KMS-11 (cell line): ENCODE measurements around the gene FOXL2.

Experiments
- H2AFZ ChIP-seq: fragments of 200-600 bp; sonication (generic); 2 replicates; pipeline ENCODE4 v1.6.1; 2016; ENCODE audit warnings: antibody characterized with exemption, mixed run types, low read depth
- H3K27ac ChIP-seq: fragments of 200-600 bp; sonication (generic); 2 replicates; pipeline ENCODE4 v1.6.1; 2016; ENCODE audit warnings: mild to moderate bottlenecking, mixed run types
- H3K27me3 ChIP-seq: fragments of 200-600 bp; sonication (generic); 2 replicates; pipeline ENCODE4 v1.6.1; 2017; ENCODE audit warnings: mild to moderate bottlenecking, low read depth, mixed run types, moderate library complexity; ENCODE audit not compliant: insufficient read depth
- H3K36me3 ChIP-seq: fragments of 200-600 bp; sonication (generic); 2 replicates; pipeline ENCODE4 v1.6.1; 2017; ENCODE audit warnings: mild to moderate bottlenecking, mixed run types; ENCODE audit not compliant: insufficient read depth
- H3K4me1 ChIP-seq: fragments of 200-600 bp; sonication (generic); 2 replicates; pipeline ENCODE4 v1.6.1; 2016; ENCODE audit warnings: mild to moderate bottlenecking, low read depth, mixed run types; ENCODE audit not compliant: poor library complexity, severe bottlenecking
- H3K4me2 ChIP-seq: fragments of 200-600 bp; sonication (generic); 2 replicates; pipeline ENCODE4 v1.7.0; 2016; ENCODE audit warnings: mild to moderate bottlenecking, mixed run types
- H3K4me3 ChIP-seq: fragments of 200-600 bp; sonication (generic); IDR thresholded peaks from 2 replicates; pipeline ENCODE4 v1.6.1; 2017; ENCODE audit warnings: low read depth, low read length, mixed read lengths; ENCODE audit not compliant: insufficient read depth
- H3K79me2 ChIP-seq: fragments of 200-600 bp; sonication (generic); 2 replicates; pipeline ENCODE4 v1.6.1; 2016; ENCODE audit warnings: low read depth, mixed run types; ENCODE audit not compliant: insufficient read depth
- H3K9ac ChIP-seq: fragments of 200-600 bp; sonication (generic); 2 replicates; pipeline ENCODE4 v1.6.1; 2016; ENCODE audit warnings: mild to moderate bottlenecking, mixed run types
- H4K20me1 ChIP-seq: fragments of 200-600 bp; sonication (generic); 2 replicates; pipeline ENCODE4 v1.6.1; 2016; ENCODE audit warnings: mild to moderate bottlenecking, mixed run types; ENCODE audit not compliant: insufficient read depth
- TF ChIP-seq, protein P1 (sequence below): fragments of 200-600 bp; sonication (generic); conservative IDR thresholded peaks from 2 replicates; pipeline ENCODE4 v1.6.1; 2017; ENCODE audit warnings: low read depth, mild to moderate bottlenecking, antibody characterized with exemption, low read length, moderate library complexity, mixed read lengths

FOXL2 gene

DNA sequence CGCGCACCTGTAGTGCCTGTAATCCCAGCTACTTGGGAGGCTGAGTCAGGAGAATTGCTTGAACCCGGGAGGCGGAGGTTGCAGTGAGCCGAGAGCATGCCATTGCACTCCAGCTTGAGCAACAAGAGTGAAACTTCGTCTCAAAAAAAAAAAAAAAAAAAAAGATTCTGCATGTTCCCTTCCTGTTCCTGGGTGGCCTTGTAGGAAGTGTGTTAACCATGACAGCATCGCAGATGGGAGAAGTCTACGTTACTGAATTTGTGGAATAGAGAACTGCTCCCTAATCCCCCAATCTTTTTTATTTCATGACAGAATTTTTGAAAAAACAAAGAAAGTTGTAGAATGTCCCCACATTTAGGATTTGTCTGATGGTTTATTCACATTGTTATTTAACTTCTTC lies 45.4 kb downstream of the FOXL2 start:
- Histone ChIP-seq H3K9ac (no peak overlapping the region), H4K20me1 (no peaks in the 10 kb centered on the region), H3K27me3 (no peaks in the 10 kb centered on the region), H3K4me2 (no peak overlapping the region), H3K79me2 (no peaks in the 10 kb centered on the region), H3K4me3 (no peak overlapping the region), H2AFZ (no peak overlapping the region), H3K36me3 (no peaks in the 10 kb centered on the region), H3K4me1 (no peaks in the 10 kb centered on the region), H3K27ac (no peak overlapping the region)
- TF ChIP-seq, protein P1, sequence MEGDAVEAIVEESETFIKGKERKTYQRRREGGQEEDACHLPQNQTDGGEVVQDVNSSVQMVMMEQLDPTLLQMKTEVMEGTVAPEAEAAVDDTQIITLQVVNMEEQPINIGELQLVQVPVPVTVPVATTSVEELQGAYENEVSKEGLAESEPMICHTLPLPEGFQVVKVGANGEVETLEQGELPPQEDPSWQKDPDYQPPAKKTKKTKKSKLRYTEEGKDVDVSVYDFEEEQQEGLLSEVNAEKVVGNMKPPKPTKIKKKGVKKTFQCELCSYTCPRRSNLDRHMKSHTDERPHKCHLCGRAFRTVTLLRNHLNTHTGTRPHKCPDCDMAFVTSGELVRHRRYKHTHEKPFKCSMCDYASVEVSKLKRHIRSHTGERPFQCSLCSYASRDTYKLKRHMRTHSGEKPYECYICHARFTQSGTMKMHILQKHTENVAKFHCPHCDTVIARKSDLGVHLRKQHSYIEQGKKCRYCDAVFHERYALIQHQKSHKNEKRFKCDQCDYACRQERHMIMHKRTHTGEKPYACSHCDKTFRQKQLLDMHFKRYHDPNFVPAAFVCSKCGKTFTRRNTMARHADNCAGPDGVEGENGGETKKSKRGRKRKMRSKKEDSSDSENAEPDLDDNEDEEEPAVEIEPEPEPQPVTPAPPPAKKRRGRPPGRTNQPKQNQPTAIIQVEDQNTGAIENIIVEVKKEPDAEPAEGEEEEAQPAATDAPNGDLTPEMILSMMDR, result no peak

DNA sequence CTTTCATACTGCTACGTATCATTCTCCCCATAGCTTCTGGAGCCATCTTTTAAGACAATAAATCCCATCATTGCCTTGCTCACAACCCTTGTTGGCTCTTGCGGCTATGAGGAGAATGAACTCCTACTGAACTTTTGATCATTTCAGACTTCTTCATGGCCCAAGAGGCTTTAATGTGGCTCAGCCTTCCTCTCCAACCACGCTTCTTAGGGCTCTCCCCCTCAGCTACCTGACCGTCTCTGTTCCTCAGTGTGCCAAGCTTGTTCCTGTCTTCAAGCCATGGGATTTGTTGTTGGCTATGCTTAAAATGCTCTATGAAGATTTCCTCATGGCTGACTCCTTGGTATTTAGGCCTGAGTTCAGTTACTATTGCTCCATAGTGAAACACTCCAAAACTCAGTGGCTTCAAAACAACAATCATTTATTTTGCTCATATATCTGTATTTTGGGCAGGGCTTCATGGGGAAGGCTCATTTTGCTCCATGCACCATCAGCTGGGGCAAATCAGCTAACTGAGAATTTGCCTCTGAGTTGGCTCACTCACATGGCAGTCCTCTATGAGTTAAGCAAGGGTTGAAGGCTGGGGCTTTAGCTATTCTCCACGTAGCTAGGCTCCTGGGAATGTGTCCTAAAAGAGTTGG lies 47.5 kb downstream of the FOXL2 start:
- no peak overlapping the region for H2AFZ ChIP-seq
- H3K27me3 ChIP-seq, result no peaks in the 10 kb centered on the region
- TF ChIP-seq, protein P1, result no peak
- H3K36me3 ChIP-seq, result no peaks in the 10 kb centered on the region
- no peak overlapping the region for H3K4me3 ChIP-seq
- H3K9ac ChIP-seq, result no peak overlapping the region
- no peak overlapping the region for H3K27ac ChIP-seq
- H3K4me1 ChIP-seq, result no peaks in the 10 kb centered on the region
- no peaks in the 10 kb centered on the region for H4K20me1 ChIP-seq
- H3K79me2 ChIP-seq, result no peaks in the 10 kb centered on the region
- H3K4me2 ChIP-seq, result no peak overlapping the region

DNA sequence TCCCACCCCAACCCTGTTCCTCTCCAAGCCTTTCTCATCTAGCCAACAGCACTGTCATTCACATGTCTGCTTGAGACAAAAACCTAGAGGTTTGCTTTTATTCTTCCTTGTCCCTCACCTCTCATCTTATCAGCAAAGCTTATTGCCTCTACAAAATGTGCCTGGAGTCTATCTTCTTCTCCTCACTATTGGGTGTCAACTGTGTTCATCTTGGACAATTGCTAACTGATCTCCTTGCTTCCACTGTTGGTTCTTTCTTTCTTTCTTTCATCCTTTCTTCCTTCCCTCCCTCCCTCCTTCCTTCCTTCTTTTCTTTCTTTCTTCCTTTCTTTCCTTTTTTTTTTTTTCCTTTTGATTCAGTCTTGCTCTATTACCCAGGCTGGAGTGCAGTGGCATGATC lies 48.2 kb downstream of the FOXL2 start:
- H2AFZ ChIP-seq, result no peak overlapping the region
- H3K4me2 ChIP-seq, result no peak overlapping the region
- no peaks in the 10 kb centered on the region for H3K79me2 ChIP-seq
- TF ChIP-seq, protein P1, result no peak
- H4K20me1 ChIP-seq, result no peaks in the 10 kb centered on the region
- no peak overlapping the region for H3K9ac ChIP-seq
- H3K36me3 ChIP-seq, result no peaks in the 10 kb centered on the region
- H3K27ac ChIP-seq, result no peak overlapping the region
- H3K4me3 ChIP-seq, result no peak overlapping the region
- no peaks in the 10 kb centered on the region for H3K27me3 ChIP-seq
- no peaks in the 10 kb centered on the region for H3K4me1 ChIP-seq

DNA sequence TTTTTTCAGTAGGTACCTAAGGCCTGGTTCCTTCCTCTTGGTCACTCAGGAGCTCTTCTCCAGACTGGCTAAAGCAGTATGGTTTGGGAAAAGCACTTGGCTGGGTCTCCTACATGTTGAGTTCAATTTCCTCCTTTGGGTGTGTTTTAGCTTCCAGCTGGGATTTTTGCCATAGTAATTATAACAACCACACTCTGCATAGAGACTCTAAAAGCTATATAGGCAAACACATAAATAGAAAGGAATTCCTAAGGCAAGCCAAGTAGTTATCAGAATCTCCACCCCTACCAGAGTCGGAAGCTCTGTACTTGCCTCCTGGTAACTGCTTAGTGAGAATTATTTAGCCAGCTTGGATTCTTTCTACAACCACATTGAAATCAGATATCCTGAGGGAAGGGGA lies 48.6 kb downstream of the FOXL2 start:
- H3K4me2 ChIP-seq, result no peak overlapping the region
- no peak overlapping the region for H3K27ac ChIP-seq
- H3K27me3 ChIP-seq, result no peaks in the 10 kb centered on the region
- no peaks in the 10 kb centered on the region for H3K36me3 ChIP-seq
- TF ChIP-seq, protein P1, result no peak
- peaks cover 4% of the 10 kb centered on the region for H3K4me1 ChIP-seq
- H4K20me1 ChIP-seq, result no peaks in the 10 kb centered on the region
- no peaks in the 10 kb centered on the region for H3K79me2 ChIP-seq
- no peak overlapping the region for H3K9ac ChIP-seq
- no peak overlapping the region for H2AFZ ChIP-seq
- H3K4me3 ChIP-seq, result no peak overlapping the region
